ENCODE data around the gene TDRD3.

The TDRD3 gene

DNA sequence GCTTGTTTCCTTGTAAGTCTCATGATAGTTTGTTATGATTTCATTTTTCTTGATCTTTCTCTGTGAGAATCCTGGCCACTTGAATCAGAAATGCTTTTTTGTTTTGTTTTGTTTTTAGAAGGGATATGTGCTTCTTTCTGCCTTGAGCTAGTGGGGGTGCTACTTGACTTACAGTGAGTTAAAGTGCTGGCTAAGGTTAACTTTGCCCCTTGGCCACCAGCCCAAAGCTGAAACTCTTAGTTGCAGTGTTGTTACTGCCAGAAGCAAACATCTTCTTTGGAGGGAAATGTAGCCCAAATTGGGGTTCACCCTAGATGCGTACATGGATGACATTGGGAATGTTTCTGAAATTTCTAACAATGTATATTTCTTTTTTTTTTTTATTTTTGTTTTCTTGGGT, 57.4 kb downstream of the TDRD3 start:
- DNase-seq (ENCODE audit: low read depth) = no peak

GRCh38 chr13:60463787-60464186, 66.8 kb downstream of the TDRD3 start:
- no peak for DNase-seq (ENCODE audit: low read depth)

GRCh38 chr13:60467098-60467497, 70.1 kb downstream of the TDRD3 start:
- DNase-seq (ENCODE audit: low read depth) = no peak

GRCh38 chr13:60479273-60479672, 82.3 kb downstream of the TDRD3 start:
- DNase-seq (ENCODE audit: low read depth) = no peak

GRCh38 chr13:60482012-60482411, 85.0 kb downstream of the TDRD3 start:
- no peak for DNase-seq (ENCODE audit: low read depth)

DNA sequence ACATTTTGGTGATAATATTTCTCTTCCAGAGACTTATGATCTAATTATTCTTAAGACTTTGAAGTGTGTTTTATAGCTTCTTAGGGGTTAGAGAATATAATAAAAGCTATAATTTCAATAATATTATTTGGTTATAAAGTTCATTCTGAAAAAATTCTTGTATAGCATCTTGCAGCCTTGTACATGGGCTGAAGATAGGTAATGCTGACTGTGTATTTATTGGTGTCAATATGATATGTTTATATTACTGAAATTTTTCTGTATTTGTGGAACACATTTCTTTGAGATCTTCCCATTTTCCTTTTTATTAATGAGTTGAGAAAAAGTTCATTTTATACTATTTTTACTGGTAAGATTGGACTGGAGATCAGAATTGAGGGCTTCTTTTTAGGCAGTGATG, 87.8 kb downstream of the TDRD3 start:
- no peak for DNase-seq (ENCODE audit: low read depth)

DNA sequence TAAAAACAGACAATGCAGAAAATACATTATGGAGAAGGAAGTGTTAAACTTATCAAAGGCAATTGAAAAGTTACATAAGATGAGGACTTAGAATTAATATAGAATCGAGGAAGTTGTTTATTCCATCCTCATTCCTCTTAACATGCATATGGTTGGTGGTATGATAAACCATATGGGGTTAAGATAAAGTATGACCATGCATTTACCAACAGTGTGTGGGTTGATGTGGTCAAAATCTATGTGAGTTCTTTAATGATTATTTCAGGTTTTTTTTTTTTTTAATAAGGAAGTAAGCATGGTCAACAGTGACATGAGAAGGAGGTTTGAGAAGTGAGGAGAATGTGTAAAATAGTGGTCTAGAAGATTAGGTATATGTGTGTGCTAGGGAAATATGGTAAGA, 94.5 kb downstream of the TDRD3 start:
- DNase-seq (ENCODE audit: low read depth) = no peak

GRCh38 chr13:60492187-60492586, 95.2 kb downstream of the TDRD3 start:
- DNase-seq (ENCODE audit: low read depth) = no peak

DNA sequence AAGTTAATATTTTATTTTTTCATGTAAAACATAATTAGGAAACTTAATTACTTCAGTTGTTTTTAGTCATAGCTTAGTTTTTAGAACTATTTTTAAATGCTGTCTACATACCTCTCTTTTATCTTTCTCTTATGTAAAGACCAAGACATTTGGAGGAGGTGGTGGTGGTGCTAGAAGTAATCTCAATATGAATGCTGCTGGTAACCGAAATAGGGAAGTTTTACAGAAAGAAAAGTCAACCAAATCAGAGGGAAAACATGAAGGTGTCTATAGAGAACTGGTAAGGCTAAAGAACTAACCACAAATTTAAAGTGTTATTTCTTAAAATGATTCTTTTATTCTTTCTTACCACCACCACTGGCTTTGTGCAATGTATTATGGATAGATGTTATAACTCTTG, 97.3 kb downstream of the TDRD3 start:
- DNase-seq (ENCODE audit: low read depth) = no peak

GRCh38 chr13:60501236-60501635, 104.2 kb downstream of the TDRD3 start:
- DNase-seq (ENCODE audit: low read depth) = no peak

DNA sequence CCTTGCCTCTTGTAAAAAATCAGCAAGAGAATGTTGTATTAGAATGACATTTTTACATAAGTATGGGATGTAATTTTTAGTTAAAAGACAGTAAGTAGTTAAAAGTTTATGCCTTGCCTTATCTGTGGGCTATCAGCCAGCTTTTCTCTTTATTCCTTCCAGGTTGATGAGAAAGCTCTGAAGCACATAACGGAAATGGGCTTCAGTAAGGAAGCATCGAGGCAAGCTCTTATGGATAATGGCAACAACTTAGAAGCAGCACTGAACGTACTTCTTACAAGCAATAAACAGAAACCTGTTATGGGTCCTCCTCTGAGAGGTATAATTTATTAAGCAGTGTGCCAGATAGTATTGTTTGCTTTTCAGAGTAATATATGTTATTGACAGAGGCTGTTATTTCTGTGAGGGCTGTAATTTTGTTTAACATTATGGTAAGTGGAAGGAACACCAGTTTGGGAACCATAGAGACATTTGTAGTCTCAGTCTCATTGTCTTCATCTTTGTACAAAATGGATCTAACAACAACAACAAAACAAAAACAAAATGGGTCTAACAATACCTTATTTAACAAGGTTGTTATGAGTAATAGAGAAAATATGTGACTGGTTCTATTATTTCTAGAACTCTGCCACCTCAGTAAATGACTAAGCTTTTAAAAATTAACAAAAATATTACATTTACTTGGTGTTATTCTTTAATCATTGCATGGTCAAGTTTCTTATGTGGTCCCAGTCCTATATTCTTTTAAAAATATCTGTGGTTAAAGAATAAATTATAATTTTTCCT, 112.8 kb downstream of the TDRD3 start:
- no peak for DNase-seq (ENCODE audit: low read depth)

- no peak for DNase-seq (ENCODE audit: low read depth)
Measured at GRCh38 chr13:60511637-60512036, 114.6 kb downstream of the TDRD3 start.

- no peak for DNase-seq (ENCODE audit: low read depth)
Measured at GRCh38 chr13:60514891-60515290, 117.9 kb downstream of the TDRD3 start.

DNA sequence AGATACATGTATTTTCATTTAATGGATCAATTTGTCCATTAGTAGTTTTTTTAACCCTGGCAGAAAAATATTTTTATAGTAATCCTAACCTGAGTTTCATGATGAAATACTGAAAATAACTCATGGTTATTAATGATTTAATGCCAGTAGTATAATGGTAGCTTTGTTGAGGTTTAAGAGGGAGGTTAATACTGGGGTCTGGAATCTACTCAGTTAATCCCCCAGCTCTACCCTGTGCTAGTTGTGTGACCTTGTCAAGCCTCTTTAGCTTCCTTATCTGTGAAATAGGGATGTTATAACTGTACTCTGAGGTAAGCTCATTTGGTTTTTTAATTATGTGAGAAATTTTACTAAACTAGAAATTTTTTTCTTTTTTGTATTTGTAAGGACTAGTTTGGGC, 122.5 kb downstream of the TDRD3 start:
- DNase-seq (ENCODE audit: low read depth) = no peak

GRCh38 chr13:60520902-60521569, 124.0 kb downstream of the TDRD3 start:
- no peak for DNase-seq (ENCODE audit: low read depth)

GRCh38 chr13:60538566-60538965, 141.5 kb downstream of the TDRD3 start:
- DNase-seq (ENCODE audit: low read depth) = no peak

DNA sequence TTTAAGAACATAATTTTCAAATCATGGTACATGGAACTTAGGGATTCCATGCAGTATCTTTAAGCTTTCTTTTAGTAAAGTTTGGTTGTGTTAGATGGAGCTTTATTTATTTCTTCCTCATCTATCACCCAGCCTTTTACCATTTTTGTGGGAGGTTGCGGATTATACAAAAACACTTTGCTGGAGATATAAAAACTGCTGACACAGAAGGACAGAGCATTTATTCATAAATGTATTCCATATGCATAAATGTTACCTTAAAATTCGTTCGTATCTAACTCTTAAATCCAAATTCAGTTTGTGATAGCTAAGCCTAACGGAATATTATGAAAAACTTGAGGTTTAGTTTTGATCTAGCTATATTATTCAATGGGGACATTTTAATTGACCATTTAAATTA, 143.3 kb downstream of the TDRD3 start:
- no peak for DNase-seq (ENCODE audit: low read depth)

DNA sequence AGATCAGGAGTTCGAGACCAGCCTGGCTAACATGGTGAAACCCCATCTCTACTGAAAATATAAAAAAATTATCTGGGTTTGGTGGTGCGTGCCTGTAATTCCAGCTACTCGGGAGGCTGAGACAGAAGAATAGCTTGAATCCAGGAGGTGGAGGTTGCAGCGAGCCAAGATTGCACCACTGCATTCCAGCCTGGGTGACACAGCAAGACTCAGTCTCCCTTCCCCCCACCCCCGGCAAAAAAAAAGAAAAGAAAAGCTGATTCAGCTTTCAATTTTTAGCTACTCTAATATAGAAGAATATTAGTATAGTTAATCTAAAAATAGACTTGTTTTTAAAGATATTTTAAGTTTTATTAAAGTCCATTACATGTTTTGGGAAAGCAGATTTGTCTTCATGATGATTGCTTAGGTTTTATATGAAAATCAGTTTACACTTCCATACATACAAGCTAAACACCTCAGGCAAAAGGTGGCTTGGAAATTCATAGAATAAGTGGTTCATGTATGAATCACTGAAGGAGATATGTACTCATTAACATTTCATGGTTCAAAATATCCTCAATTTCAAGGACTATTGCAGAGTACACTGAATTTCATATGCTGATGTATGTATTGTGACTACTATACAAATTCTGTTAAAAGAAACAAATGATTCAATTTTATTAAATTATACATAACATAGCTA, 165.2 kb downstream of the TDRD3 start:
- DNase-seq (ENCODE audit: low read depth) = no peak

DNA sequence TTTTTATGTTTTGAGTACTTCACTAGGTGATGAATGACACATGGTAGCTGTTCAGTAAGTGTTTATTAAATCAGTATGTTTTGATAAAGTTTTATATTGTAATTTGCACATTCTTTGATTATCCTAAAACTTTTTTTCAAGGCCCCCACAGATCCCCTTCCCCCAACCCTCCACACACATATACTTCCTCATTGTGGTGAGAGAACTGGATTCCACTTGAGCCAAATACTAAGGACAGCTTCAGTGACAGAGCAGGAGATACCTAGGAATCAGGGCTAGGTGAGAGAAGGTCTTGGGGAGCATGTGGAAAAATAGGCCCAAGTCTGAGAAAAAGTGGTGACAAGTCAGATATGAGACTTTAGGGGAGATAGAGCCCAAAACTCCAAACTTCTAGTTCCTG, 174.6 kb downstream of the TDRD3 start:
- no peak for DNase-seq (ENCODE audit: low read depth)

GRCh38 chr13:60572003-60572798, 175.2 kb downstream of the TDRD3 start:
- no peak for DNase-seq (ENCODE audit: low read depth)

- DNase-seq (ENCODE audit: low read depth) = no peak
Measured at GRCh38 chr13:60572855-60573254, 175.8 kb downstream of the TDRD3 start.

DNA sequence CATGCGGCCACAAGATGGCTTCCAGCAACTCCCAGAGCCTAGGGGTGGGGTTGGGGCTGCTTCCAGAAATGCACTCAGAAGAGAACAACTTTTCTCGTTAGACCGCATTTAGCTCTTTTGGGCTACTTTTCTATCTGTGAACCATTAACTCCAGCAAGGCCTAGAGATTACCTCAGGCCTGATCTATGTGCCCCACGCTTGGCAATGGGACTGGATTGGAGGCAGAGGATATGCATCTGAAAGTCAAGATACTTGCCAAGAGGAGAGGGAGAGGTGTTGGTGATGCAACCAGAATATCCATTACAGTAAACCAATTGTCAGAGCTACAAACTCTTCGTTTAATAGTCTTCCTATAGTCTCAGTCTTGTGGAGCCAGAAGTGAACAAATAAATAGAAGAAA, 177.7 kb downstream of the TDRD3 start:
- no peak for DNase-seq (ENCODE audit: low read depth)

All from activated T-helper 1 cell treated with Interleukin-2 at 50 U/mL for 16 hours (primary cell).